GM23338 (cell line): ENCODE data around the gene ZNF219. TPM values are rescaled to one million over a fixed set of nuclear protein-coding genes. Genes with fewer than 3 reads are reported as not detected.

Experiments
- ATAC-seq: fragments of 200-7000 bp; cut with Tn5 transposase; 3 replicates; pipeline ENCODE4 v1.9.1; 2020
- DNase-seq: peaks from one replicate; pipeline ENCODE4 v3.0.0-alpha.2; 2015; ENCODE audit warnings: low spot score
- H2AFZ ChIP-seq: fragments of 200-600 bp; sonication (generic); 2 replicates; pipeline ENCODE4 v1.8.0; 2016; ENCODE audit warnings: antibody characterized with exemption, mild to moderate bottlenecking, moderate library complexity
- H3F3A ChIP-seq: fragments of 200-600 bp; sonication (generic); replicated peaks from 2 replicates; pipeline ENCODE4 v1.8.0; 2017; ENCODE audit warnings: antibody characterized with exemption, mixed run types, low read depth
- H3K27ac ChIP-seq: fragments of 200-600 bp; sonication (generic); 2 replicates; pipeline ENCODE4 v1.6.1; 2016; ENCODE audit warnings: low read depth
- H3K27me3 ChIP-seq: fragments of 200-600 bp; sonication (generic); 2 replicates; pipeline ENCODE4 v1.8.0; 2016; ENCODE audit warnings: mild to moderate bottlenecking, mixed run types, moderate library complexity; ENCODE audit not compliant: insufficient read depth
- H3K36me3 ChIP-seq: fragments of 200-600 bp; sonication (generic); 2 replicates; pipeline ENCODE4 v1.8.0; 2016; ENCODE audit warnings: mild to moderate bottlenecking; ENCODE audit not compliant: insufficient read depth
- H3K4me1 ChIP-seq: fragments of 200-600 bp; sonication (generic); 2 replicates; pipeline ENCODE4 v1.8.0; 2016; ENCODE audit warnings: mild to moderate bottlenecking, moderate library complexity; ENCODE audit not compliant: insufficient read depth
- H3K4me2 ChIP-seq: fragments of 200-600 bp; sonication (generic); 2 replicates; pipeline ENCODE4 v1.7.1; 2017; ENCODE audit warnings: mixed run types
- H3K4me3 ChIP-seq: fragments of 200-600 bp; sonication (generic); 2 replicates; pipeline ENCODE4 v1.6.1; 2016; ENCODE audit warnings: mixed run types
- H3K79me2 ChIP-seq: fragments of 200-600 bp; sonication (generic); replicated peaks from 2 replicates; pipeline ENCODE4 v1.8.0; 2017; ENCODE audit warnings: mild to moderate bottlenecking; ENCODE audit not compliant: insufficient read depth
- H3K9me2 ChIP-seq: fragments of 200-600 bp; sonication (generic); 2 replicates; pipeline ENCODE4 v1.8.0; 2017; ENCODE audit not compliant: insufficient read depth
- H4K20me1 ChIP-seq: fragments of 200-600 bp; sonication (generic); replicated peaks from 2 replicates; pipeline ENCODE4 v1.8.0; 2017; ENCODE audit warnings: mild to moderate bottlenecking; ENCODE audit not compliant: insufficient read depth
- H3K27ac Mint-ChIP-seq: 2 replicates; pipeline ENCODE4 v1.8.0; 2020; ENCODE audit warnings: inconsistent platforms, mild to moderate bottlenecking, moderate library complexity, mixed read lengths
- H3K27me3 Mint-ChIP-seq: 3 replicates; pipeline ENCODE4 v1.8.0; 2022; ENCODE audit warnings: low read depth, mild to moderate bottlenecking, moderate library complexity, mixed read lengths, inconsistent platforms; ENCODE audit not compliant: insufficient read depth, poor library complexity
- H3K36me3 Mint-ChIP-seq: 3 replicates; pipeline ENCODE4 v1.8.0; 2021; ENCODE audit warnings: low read depth, mild to moderate bottlenecking, inconsistent platforms, moderate library complexity, mixed read lengths
- H3K4me1 Mint-ChIP-seq: 3 replicates; pipeline ENCODE4 v1.8.0; 2020; ENCODE audit warnings: mild to moderate bottlenecking, inconsistent platforms, mixed read lengths
- H3K4me3 Mint-ChIP-seq: 3 replicates; pipeline ENCODE4 v1.8.0; 2021; ENCODE audit warnings: moderate library complexity, mild to moderate bottlenecking, inconsistent platforms, mixed read lengths
- H3K9me3 Mint-ChIP-seq: 3 replicates; pipeline ENCODE4 v1.8.0; 2020; ENCODE audit warnings: moderate library complexity, mild to moderate bottlenecking, inconsistent platforms, mixed read lengths
- CREB1 ChIP-seq: fragments of 250-450 bp; sonication (Bioruptor Pico); IDR thresholded peaks from 2 replicates; pipeline ENCODE4 v1.5.0; 2020; ENCODE audit warnings: low read depth, mild to moderate bottlenecking, moderate library complexity
- CTCF ChIP-seq, 2 experiments: fragments of 200-600 bp in 1 of 2; sonication (generic) in 1 of 2; conservative IDR thresholded peaks; 2 replicates each; pipeline versions ENCODE4 v1.5.1 to v1.6.1; 2016 to 2017; ENCODE audit warnings: antibody characterized with exemption in 2 of 2, low read depth in 2 of 2, mild to moderate bottlenecking in 2 of 2, moderate library complexity in 1 of 2
- EZH2phosphoT487 ChIP-seq: fragments of 200-600 bp; sonication (generic); IDR thresholded peaks from one replicate; pipeline ENCODE4 v1.8.1; 2018; ENCODE audit warnings: antibody characterized with exemption; ENCODE audit not compliant: unreplicated experiment
- JUNB ChIP-seq: IDR thresholded peaks from one replicate; pipeline ENCODE4 v1.6.1; 2016; ENCODE audit warnings: antibody characterized with exemption; ENCODE audit not compliant: unreplicated experiment
- NANOG ChIP-seq: IDR thresholded peaks from 2 replicates; pipeline ENCODE4 v1.6.1; 2016; ENCODE audit warnings: antibody characterized with exemption, borderline replicate concordance
- POLR2AphosphoS5 ChIP-seq: IDR thresholded peaks from 2 replicates; pipeline ENCODE4 v1.6.1; 2016; ENCODE audit warnings: antibody characterized with exemption, low read depth
- STAT1 ChIP-seq: IDR thresholded peaks from one replicate; pipeline ENCODE4 v1.6.1; 2016; ENCODE audit warnings: antibody characterized with exemption; ENCODE audit not compliant: unreplicated experiment
- ZNF114 ChIP-seq: fragments of 250-450 bp; sonication (Bioruptor Pico); IDR thresholded peaks from 2 replicates; pipeline ENCODE4 v1.5.0; 2020; ENCODE audit warnings: mild to moderate bottlenecking, moderate library complexity
- ZNF331 ChIP-seq: fragments of 250-450 bp; sonication (Bioruptor Pico); IDR thresholded peaks from 2 replicates; pipeline ENCODE4 v1.5.0; 2020; ENCODE audit warnings: low read depth, mild to moderate bottlenecking, moderate library complexity
- ZNF462 ChIP-seq: fragments of 250-450 bp; sonication (Bioruptor Pico); IDR thresholded peaks from 2 replicates; pipeline ENCODE4 v1.5.0; 2020; ENCODE audit warnings: mild to moderate bottlenecking, moderate library complexity
- long read RNA-seq: library from polyadenylated mRNA; unstranded; transcript quantifications from one replicate; pipeline ENCODE4 v2.0.0, GENCODE V29; 2020; ENCODE audit not compliant: unreplicated experiment
- polyA plus RNA-seq: library from polyadenylated mRNA; unstranded; fragments of >200 nt; fragmentation: Nextera tagmentation; extraction: Ambion mirVana; gene quantifications from 2 replicates; pipeline ENCODE4 v1.2.1, GENCODE V29; 2016
- total RNA-seq: library from RNA; depleted of rRNA; stranded (reverse); fragments of >200 nt; shearing (Covaris generic); gene quantifications from 2 replicates; pipeline ENCODE4 v1.2.3, GENCODE V29; 2014; rRNA removed

ZNF219 gene
- total RNA-seq = 148 and 153 TPM in 2 replicates
- 35.5 and 37.7 TPM in 2 replicates for polyA plus RNA-seq
- long read RNA-seq, transcript ZNF219-201 (5 exons, 3,071 nt) = major isoform, 5 of 24 reads
- long read RNA-seq, partial matches to known transcripts = 11 of 24 reads
- long read RNA-seq, other reads (novel, unspliced or antisense) = 6 of 24 reads

- Histone ChIP-seq H3K4me1 (peaks cover 57% of the 10 kb centered on the region), H2AFZ (no peak within 1 kb of the TSS)
Measured at GRCh38 chr14:21098076-21098891, at the start of gene ZNF219. ZNF219 (minus strand) TSS chr14:21098655; CDS start chr14:21093591, 5,064 bp downstream.

GRCh38 chr14:21145437-21145836 is 47.0 kb upstream of the ZNF219 start:
- H3K4me2 ChIP-seq = no peak overlapping the region
- H4K20me1 ChIP-seq = no peaks in the 10 kb centered on the region
- Mint-ChIP-seq H3K9me3 (peaks cover 7% of the 10 kb centered on the region; the same call in 2 of the 3 replicates), H3K27me3 (no peaks in the 10 kb centered on the region), H3K36me3 (no peaks in the 10 kb centered on the region), H3K4me3 (no peak overlapping the region), H3K27ac (no peak overlapping the region), H3K4me1 (no peaks in the 10 kb centered on the region)
- no peaks in the 10 kb centered on the region for H3K79me2 ChIP-seq
- H3K27ac ChIP-seq = no peak overlapping the region
- H3F3A ChIP-seq = no peaks in the 10 kb centered on the region
- H2AFZ ChIP-seq = no peak overlapping the region
- no peaks in the 10 kb centered on the region for H3K36me3 ChIP-seq
- DNase-seq = no peak
- no peaks in the 10 kb centered on the region for H3K4me1 ChIP-seq
- H3K27me3 ChIP-seq = no peaks in the 10 kb centered on the region
- ATAC-seq = no peak
- peaks cover 3% of the 10 kb centered on the region; the same call in 1 of the 2 replicates for H3K9me2 ChIP-seq
- no peak overlapping the region for H3K4me3 ChIP-seq
- no peak for TF ChIP-seq EZH2phosphoT487
- no peak for TF ChIP-seq POLR2AphosphoS5
- TF ChIP-seq CREB1 = no peak
- no peak for TF ChIP-seq ZNF331 (CRISPR knock-in tag)
- no peak for TF ChIP-seq NANOG
- no peak for TF ChIP-seq CTCF (conservative IDR thresholded peaks at IDR 0.05; ENCODE audit: low read depth in 2 of 2)
- no peak for TF ChIP-seq ZNF114 (CRISPR knock-in tag)
- no peak for TF ChIP-seq STAT1
- no peak for TF ChIP-seq ZNF462 (CRISPR knock-in tag)

More at GRCh38 chr14:21098076-21098891, at the start of gene ZNF219:
- H3K4me2 ChIP-seq = peak within 1 kb of the TSS; percentile 98
- Mint-ChIP-seq H3K4me1 (peaks cover 76% of the 10 kb centered on the region), H3K4me3 (peak within 1 kb of the TSS; percentile 92), H3K9me3 (peaks cover 4% of the 10 kb centered on the region; the same call in 2 of the 3 replicates), H3K27me3 (peaks cover 19% of the 10 kb centered on the region), H3K36me3 (peaks cover 8% of the 10 kb centered on the region), H3K27ac (peak within 1 kb of the TSS; percentile 97)
- H3K27me3 ChIP-seq = no peaks in the 10 kb centered on the region
- H3K9me2 ChIP-seq = no peaks in the 10 kb centered on the region
- H3K27ac ChIP-seq = peak within 1 kb of the TSS; percentile 88
- DNase-seq = peak; percentile 93
- H3K4me3 ChIP-seq = peak within 1 kb of the TSS; percentile 84
- ATAC-seq = peak; percentile 21
- TF ChIP-seq NANOG = no peak
- peak; percentile 60 for TF ChIP-seq POLR2AphosphoS5
- TF ChIP-seq JUNB = no peak
- 0 out of 2 replicates have a peak, but pooled peaks have one; percentile 8 for TF ChIP-seq CREB1
- no peaks in the 10 kb centered on the region; the same call in 1 of the 2 replicates for H3K36me3 ChIP-seq
- peaks cover 50% of the 10 kb centered on the region for H3K79me2 ChIP-seq
- H3F3A ChIP-seq = peaks cover 20% of the 10 kb centered on the region
- peaks cover 4% of the 10 kb centered on the region; the same call in 1 of the 2 replicates for H4K20me1 ChIP-seq
